ENCODE results near the gene PDZRN4.

The PDZRN4 gene

DNA sequence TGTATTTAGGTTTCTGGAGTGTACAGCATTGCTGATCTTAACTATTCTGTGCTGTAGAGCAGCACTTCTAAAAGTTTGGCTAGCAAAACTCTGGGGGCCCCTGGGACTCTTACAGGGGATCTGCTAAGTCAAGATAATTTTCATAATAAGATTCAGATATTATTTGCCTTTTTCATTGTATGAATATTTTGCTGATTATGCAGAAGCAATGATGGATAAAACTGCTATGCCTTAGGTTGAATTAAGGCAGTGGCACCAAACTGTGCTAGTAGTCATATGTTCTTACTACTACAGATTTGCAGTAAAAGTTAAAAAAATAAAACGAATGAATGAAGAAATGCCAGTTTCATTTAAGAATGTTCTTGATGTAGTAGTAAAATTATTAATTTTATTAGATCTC, 160.1 kb downstream of the PDZRN4 start:
- no peak for TF ChIP-seq CTCF (IDR thresholded peaks at IDR 0.05; ENCODE audit: insufficient read depth, low read depth, low read length, missing control alignments)
- no peak overlapping the region for H3K4me3 ChIP-seq (ENCODE audit: low read length)
- no peak for DNase-seq (ENCODE audit: low read depth)

DNA sequence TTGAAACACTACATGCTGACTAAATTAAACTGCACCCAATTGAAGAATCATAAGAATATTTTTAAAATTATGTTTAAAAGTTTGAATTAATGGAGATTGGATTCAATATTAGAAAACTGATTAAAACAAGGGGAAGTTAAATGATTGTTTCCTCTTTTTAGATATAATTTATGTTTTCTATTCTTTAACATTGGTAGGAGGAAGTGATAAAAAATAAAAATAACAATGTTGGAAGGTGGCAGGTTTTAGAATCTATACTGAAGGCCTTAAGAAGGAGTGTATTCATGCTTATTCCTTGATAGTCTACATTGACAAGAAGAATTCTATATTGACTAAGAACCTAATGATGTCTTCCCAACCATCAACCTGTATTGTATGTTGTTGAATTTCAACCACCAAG, 168.1 kb downstream of the PDZRN4 start:
- no peak for DNase-seq (ENCODE audit: low read depth)
- no peak for TF ChIP-seq CTCF (IDR thresholded peaks at IDR 0.05; ENCODE audit: insufficient read depth, low read depth, low read length, missing control alignments)
- no peak overlapping the region for H3K4me3 ChIP-seq (ENCODE audit: low read length)

GRCh38 chr12:41361738-41362137, 173.6 kb downstream of the PDZRN4 start:
- TF ChIP-seq CTCF (IDR thresholded peaks at IDR 0.05; ENCODE audit: insufficient read depth, low read depth, low read length, missing control alignments): no peak
- DNase-seq (ENCODE audit: low read depth): no peak
- H3K4me3 ChIP-seq (ENCODE audit: low read length): no peak overlapping the region

DNA sequence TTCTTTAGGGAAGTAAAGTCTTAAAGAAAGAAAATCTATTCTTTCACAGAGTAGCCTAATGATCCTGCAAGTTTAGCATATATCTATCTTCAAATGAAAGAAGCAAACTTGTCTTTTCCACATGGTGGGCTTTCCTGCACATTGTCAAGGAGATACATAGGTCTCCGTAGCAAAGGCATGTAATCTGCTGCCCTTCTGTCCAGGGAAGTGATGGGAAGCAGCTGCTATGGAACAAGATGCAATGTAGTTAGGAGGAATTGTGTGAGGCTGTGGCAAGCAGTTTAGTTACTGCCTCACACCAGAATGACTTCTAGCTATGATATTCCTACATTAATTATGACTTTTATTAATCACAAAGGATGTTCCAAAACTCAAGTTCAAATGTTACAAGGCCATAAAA, 174.4 kb downstream of the PDZRN4 start:
- no peak overlapping the region for H3K4me3 ChIP-seq (ENCODE audit: low read length)
- DNase-seq (ENCODE audit: low read depth): no peak
- no peak for TF ChIP-seq CTCF (IDR thresholded peaks at IDR 0.05; ENCODE audit: insufficient read depth, low read depth, low read length, missing control alignments)

GRCh38 chr12:41362931-41363330, 174.8 kb downstream of the PDZRN4 start:
- DNase-seq (ENCODE audit: low read depth): no peak
- TF ChIP-seq CTCF (IDR thresholded peaks at IDR 0.05; ENCODE audit: insufficient read depth, low read depth, low read length, missing control alignments): no peak
- H3K4me3 ChIP-seq (ENCODE audit: low read length): no peak overlapping the region

- no peak for TF ChIP-seq CTCF (IDR thresholded peaks at IDR 0.05; ENCODE audit: insufficient read depth, low read depth, low read length, missing control alignments)
- no peak overlapping the region for H3K4me3 ChIP-seq (ENCODE audit: low read length)
- DNase-seq (ENCODE audit: low read depth): no peak
Measured at GRCh38 chr12:41364211-41364610, 176.1 kb downstream of the PDZRN4 start.

- no peak overlapping the region for H3K4me3 ChIP-seq (ENCODE audit: low read length)
- no peak for DNase-seq (ENCODE audit: low read depth)
- TF ChIP-seq CTCF (IDR thresholded peaks at IDR 0.05; ENCODE audit: insufficient read depth, low read depth, low read length, missing control alignments): no peak
Measured at GRCh38 chr12:41365653-41366171, 177.6 kb downstream of the PDZRN4 start.

Measured in epithelial cell of esophagus (primary cell).